SHP77 (cell line): ENCODE results near the gene SDF4.
"Not testable (repeated sequence)": the region's sequence is repeated elsewhere in the genome, so short reads cannot be mapped to it uniquely, and the experiment has no call there.

Experiments
- DNase-seq, 2 experiments: peaks; one replicate each; lab custom pipeline; 2025; lab: John Stamatoyannopoulos, UW

The SDF4 gene

DNA sequence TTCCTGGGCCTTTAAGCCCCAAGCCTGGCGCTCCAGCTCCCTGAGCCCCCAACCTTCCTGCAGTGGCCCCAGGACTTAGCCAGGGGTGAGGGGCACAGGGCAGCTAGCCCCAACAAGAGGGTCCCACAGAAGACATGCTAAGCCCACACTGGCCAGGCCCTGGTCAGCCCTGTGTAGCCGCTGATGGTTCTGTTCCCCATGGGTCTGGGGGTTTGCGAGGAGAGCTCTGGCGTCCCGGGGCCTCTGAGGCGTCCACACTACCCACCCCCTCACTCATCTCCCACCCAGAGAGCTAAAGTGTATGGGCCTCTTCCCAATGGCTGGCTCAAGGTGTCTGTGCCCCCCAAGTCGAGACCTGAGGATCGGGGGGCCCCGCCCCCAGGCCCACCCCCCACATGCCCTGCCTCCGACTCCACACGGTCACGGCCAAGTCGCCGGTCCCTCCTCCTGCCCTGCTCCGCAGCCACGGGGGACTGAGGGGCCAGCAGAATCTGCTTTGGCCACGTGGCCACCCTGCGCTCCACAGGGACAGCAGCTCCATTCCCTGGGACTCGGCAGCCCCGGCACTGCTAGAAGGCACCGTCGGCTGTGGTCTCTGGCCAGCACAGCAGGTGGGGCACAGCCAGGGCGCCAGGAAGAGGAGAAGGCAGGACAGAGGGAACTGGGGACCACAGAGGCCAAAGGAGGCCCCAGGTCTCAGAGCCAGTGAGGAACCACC is 33.2 kb downstream of the SDF4 start:
- no peak for DNase-seq

DNA sequence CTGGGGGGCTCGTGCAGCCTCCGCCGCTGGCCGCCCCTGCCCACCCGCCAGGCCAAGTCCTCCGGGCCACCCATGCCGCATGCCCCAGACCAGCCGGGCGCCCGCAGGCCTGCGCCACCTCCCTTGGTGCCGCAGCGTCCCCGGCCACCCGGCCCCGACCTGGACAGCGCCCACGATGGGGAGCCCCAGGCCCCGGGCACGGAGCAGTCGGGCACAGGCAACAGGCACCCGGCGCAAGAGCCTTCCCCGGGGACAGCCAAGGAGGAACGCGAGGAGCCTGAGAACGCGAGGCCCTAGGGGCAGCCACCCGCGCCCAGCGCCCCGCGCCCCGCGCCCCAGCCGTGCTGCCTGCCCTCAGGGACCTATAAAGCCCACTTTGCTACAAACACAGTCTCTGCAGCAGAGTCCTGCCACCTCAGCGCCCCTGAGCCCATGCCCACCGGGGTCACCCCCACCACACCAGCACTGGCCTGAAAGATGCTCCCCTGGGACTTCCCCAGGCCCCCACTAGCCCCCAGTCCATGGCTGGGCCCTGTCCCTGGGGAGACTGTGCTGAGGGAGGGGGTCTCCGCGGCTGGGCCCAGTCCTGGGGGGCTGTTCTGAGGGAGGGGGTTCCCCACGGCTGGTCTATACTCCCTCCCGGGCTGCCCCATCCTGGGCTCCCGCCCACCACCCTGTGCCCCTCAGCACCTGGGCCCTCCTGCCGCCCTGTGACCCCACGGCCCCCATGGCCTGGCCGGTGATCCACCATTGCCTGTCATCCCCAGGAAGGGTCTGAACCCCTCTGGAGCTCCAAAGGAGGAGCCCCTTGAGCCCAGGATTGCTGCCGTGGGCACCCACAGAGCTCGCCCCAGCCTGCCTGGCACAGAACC is 34.0 kb downstream of the SDF4 start:
- DNase-seq = no peak

DNA sequence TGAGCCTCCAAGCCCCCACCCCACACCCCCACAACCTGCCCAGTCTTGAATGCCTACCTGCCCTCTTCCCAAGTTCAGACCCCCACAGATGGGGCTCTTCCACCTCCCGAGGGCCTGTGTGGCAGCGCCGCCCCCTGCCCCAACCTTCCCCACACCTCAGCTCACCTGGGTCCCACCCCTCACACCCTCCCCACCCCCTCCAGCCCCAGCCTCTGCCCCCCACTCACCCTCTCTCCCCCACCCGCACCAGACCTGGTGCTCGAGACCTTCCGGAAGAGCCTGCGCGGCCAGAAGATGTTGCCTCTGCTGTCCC is 34.7 kb downstream of the SDF4 start:
- DNase-seq = no peak

DNA sequence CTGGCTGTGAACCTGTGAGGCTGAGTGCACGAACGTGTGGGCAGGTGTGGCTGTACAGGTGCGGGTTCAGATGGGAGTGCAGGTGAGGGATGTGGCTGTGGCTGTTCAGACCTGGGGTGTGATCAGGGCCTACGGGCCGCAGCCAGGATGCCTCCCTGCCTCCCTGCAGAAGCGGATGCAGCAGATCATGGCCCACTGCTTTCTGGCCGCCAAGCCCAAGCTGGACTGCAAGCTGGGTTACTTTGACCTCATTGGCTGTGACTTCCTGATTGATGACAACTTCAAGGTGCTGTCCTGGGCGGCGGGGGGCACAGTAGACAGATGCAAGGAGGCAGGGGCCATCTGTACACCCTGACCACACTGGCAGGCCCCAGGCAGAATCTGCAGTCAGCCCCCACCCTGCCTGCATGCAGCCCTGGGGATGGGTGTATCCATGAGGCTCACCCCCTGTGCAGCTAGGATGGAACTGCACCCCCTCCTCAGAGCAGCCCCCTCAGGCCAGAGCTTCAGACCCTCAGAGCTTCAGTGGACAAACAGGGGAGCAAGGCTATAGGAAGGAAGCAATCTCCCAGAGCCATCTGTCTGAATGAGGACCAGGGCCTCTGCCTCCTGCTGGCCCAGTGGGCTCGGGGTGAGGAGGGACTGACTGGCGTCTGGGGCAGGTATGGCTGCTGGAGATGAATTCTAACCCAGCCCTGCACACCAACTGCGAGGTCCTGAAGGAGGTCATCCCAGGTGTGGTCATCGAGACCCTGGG is 35.2 kb downstream of the SDF4 start:
- no peak for DNase-seq

DNA sequence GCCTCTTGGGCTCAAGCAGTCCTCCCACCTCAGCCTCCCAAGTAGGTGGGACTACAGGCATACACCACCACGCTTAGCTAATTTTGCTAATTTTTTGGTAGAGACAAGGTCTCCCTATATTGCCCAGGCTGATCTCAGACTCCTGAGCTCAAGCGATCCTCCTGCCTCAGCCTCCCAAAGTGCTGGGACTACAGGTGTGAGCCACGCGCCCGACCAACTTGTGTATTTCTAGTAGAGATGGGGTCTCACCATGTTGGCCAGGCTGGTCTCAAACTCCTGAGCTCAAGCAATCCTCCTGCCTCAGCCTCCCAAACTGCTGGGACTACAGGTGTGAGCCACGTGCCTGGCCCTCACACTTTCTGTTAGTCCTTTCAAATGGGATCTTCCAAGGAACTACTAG is 36.1 kb downstream of the SDF4 start:
- DNase-seq = not testable (repeated sequence)

DNA sequence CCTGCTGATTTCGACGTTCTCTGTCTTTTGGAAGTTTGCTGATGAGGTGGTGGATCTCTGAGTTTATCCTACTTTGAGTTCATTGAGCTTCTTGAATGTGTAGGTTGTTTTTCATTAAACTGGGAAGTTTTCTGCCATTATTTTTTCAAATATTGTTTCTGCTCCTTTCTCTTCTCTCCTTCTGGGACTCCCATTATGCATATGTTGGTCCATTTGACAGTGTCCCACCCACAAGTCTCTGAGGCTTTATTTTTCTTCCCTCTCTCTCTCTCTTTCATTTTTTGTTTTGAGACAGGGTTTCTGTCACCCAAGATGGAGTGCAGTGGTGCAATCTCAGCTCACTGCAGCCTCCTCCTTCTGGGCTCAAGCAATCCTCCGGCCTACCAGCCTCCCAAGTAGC is 37.1 kb downstream of the SDF4 start:
- no peak for DNase-seq

DNA sequence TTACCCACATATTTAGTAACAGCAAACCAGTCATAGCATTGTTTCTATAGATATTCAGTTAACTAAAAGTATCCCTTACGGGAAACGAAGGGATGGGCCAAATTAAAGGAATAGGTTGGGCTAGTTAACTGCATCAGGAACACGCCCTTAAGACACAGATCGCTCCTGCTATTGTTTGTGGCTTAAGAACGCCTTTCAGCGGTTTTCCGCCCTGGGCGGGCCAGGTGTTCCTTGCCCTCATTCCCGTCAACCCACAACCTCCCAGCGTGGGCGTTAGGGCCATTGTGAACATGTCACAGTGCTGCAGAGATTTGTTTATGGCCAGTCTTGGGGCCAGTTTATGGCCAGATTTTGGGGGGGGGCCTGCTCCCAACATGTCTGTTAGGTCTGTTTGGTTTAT is 40.1 kb downstream of the SDF4 start:
- DNase-seq = no peak

DNA sequence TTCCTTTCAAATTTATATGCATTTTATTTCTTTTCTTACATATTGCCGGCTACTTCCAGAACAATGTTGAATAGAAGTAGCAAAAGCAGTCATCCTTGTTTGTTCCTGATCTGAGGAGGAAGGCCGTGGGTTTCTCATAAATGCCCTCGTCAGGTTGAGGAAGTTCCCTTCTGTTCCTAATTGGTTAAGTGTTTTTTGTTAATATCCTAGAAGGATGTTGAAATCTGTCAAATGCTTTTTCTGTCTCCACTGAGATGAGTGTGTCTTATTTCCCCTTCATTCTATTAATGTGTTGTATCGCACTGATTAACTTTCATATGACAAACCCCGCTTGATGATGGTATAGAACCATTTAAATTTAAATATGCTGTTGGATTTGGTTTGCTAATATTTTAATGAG is 42.7 kb downstream of the SDF4 start:
- DNase-seq = no peak

DNA sequence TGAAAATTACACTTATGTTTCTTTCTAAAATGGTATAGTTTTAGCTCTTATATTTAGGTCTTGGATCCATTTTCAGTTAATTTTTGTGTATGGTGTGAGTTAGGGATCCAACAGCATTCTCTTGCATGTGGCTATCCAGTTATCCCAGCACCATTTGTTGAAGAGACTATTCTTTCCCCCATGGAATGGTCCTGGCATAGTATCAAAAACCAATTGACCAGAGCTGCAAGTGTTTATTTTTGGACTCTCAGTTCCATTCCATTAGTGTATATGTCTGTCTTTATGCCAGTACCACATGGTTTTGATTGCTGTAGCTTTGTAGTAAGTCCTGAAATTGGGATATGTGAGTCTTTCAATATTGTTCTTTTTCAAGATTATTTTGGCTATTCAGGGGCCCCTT is 43.9 kb downstream of the SDF4 start:
- DNase-seq = no peak

DNA sequence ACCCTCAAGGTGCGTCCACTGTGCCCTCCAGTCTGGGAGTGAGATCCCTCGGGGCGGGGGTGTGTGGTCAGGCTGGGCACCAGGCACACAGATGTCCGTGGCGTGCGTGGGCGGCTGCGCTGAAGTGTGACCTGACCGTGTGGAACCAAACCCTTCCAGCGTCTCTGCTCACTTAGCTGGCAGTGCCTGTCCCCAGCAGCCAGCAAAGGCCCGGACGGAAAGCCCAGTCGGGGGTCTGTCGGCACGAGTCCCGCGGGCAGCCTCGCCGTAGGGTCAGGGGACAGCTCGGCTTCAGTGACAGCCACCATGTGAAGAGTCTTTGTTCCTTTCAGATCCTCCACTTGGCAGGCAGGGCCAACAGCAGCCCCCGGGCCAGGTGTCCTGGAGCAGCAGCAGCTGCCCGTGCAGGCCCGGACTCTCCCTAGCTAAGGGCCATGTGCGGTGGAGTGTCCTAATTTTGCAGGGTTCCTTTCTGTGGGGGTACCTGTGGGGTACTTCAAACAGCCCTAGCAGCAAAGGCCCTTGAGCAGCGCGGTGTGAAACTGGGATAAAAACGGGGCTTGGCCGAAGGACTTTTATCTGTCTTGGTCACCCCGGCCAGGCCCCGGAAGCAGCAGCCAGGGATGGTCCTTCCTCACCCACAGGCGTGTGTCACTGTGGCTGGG is 46.6 kb downstream of the SDF4 start:
- DNase-seq = peak in 1 of 2 experiments; percentile 26

DNA sequence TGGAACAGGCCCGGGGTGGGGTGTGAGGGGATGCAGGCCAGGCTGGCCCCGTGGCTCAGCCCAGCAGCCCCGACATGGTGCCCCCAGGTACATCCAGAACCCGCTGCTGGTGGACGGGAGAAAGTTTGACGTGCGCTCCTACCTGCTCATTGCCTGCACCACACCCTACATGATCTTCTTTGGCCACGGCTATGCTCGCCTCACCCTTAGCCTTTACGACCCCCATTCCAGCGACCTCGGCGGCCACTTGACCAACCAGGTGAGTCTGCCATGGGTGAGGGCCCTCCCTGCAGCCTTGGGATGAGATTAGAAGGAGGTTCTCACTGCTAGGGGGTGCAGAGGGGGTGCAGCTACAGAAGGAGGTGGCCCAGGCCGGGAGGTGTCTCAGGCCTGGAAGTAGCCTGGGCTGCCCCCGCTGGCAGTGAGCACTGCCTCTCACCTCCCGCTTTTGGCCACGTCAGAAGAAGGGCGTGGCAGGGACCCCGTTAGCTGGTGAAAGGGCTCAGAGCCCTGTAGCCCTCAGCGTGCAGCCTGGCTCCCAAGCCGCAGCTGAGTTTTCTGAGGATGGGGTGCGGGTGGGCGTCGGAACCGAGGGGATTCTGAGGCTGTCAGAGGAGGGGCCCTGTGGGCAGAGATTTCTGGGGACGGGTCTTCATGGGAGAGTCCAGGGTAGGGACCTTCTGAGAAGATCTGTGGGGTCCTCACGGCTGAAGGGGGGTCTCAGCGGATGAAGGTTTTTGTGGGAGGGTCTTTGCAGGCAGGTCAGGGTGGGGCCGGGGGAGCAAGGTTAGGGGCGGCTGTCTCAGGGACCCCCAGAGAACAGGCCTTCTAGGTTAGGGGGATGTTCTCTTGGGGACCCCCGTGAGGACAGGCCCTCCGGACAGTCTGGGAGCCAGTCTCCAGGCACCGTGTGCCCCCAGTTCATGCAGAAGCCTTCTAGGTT is 47.7 kb downstream of the SDF4 start:
- no peak for DNase-seq

DNA sequence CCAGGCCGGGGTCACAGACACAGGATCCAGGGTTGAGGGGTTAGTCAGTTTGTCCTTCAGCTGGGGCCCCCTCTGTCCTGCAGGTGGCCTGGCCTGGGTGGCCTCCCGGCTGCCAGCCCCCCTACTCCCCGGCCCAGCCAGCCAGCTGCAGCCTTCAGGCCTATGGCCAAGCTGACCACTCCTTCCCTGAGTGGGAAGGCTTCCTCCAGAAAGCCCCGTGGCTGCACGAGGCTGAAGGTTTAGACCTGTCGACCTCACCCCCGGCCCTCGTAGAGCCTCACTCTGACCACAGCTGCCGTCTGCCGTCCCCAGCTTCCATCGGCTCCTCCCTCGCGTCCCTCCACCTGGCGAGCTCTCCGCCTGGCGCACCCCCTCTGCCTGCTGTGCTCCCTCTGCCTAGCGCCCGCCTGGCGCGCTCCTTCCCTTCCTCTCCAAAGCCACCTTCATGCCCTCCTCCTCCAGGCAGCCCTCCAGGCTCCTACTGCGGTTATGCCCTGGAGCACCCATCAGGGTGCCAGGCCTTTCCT is 48.5 kb downstream of the SDF4 start:
- DNase-seq = no peak

DNA sequence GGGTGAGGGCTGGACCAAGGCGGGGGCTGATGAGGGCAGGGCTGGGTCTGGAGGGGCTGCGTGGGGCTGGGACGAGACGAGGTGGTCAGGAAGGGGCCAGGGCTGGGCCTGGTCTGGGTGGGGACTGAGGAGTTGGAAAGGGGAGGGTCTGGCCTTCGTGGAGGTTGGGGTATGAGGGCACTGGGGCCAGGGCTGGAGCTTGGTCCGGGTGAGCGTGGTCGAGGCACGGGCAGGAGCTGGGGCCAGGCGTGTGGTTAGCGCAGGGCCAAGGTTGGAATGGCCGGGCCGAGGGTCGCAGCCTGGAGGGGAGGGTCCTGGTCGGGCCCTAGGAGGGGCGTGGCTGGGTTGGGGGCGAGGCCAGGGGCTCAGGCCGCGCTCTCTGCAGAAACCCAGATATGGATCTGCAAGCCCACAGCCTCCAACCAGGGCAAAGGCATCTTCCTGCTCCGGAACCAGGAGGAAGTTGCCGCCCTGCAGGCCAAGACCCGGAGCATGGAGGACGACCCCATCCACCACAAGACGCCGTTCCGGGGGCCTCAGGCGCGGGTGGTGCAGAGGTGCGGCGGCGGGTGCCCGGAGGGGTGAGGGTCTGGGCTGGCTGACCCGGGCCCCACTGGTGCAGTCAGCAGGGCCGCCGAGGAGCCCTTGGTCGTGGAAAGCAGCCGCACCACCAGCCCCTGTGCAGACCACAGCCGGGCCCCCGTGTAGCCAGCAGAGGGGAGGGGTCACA is 49.1 kb downstream of the SDF4 start:
- DNase-seq = no peak

DNA sequence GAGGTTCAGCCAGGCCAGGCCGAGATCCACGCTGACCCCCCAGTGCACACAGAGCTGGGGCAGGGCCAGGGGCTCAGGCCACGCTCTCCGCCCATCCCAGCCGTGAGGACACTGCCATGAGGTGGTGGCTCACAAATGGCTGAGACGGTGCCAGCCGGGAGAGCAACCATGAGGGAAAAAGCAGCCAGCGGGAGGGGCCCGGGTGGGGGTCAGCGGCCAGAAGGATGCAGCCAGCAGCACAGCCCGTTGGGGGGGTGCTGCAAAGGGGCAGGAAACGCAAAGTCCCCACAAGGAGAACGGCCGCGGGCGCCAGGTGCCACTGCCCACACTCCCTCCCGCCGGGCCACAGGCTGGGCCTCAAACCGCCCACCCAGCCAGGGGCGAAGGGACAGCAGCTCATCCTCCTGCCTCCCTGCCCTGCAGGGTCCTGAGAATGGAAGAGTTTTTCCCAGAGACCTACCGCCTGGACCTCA is 49.8 kb downstream of the SDF4 start:
- no peak for DNase-seq

DNA sequence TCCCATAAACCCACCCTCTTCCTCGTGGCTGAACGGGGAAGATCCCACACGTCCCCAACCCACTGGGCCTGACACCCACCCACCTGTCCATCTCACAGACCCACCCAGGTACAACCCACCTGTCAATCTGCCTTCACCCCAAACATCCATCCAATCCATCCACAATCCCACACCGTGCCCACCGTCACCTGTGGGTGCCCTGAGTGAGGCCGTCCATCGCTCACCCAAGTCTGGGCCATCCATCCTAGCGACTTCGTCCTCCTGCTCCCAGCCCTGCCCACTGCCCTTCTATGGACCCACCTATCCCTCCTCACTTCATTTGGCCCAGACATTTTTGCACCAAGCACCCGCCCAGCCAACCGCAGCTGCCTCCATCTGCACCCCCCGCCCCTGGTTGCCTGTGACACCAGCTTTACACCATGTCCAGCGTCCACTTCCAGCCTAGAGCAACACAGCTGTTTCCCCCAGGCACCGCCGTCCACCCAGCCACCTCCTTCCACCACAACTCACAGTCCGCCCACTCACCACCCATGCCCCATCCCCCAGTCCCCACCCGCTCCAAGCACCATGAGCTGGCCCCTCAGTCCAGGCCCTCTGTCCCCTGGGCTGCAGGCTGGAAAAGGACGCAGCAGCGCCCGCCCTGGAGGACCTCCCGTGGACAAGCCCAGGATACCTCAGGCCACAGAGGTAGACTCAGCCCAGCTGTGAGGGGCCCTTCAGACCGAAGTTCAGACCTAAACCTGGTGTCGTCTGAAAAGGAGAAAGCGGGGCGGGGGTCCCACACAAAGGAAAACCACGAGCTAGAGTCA is 50.5 kb downstream of the SDF4 start:
- DNase-seq = no peak

DNA sequence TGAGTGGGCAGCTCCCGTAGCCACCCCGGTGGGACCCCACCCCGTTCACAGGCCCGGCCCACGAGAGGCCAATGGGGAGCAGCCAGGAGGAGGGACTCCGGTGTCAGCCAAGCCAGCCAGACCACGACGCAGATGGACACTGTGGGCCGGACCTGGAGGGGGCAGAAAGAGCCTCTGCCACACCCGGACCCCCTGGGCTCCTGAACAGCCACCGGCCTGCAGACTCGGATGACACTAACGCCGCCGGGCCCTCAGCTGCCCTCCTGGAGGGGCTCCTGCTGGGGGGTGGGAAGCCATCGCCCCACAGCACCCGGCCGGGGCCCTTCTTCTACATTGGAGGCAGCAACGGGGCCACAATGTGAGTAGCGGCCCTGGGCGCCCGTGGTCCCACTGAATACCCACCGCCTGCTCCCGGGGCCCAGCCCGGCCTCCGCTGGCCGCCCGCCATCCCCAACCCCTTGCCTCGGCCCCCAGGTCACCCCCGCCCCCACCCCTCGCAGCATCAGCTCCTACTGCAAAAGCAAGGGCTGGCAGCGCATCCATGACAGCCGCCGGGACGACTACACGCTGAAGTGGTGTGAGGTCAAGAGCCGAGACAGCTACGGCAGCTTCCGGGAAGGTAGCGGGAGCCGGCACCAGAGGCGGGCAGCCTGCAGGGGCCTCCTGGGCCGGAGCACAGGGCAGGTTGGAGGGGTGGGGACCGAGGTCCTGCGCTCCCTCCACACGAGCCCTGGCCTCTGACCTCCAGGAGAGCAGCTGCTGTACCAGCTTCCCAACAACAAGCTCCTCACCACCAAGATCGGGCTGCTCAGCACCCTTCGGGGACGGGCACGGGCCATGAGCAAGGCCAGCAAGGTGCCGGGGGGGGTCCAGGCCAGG is 51.6 kb downstream of the SDF4 start:
- peak in 1 of 2 experiments; percentile 31 for DNase-seq

DNA sequence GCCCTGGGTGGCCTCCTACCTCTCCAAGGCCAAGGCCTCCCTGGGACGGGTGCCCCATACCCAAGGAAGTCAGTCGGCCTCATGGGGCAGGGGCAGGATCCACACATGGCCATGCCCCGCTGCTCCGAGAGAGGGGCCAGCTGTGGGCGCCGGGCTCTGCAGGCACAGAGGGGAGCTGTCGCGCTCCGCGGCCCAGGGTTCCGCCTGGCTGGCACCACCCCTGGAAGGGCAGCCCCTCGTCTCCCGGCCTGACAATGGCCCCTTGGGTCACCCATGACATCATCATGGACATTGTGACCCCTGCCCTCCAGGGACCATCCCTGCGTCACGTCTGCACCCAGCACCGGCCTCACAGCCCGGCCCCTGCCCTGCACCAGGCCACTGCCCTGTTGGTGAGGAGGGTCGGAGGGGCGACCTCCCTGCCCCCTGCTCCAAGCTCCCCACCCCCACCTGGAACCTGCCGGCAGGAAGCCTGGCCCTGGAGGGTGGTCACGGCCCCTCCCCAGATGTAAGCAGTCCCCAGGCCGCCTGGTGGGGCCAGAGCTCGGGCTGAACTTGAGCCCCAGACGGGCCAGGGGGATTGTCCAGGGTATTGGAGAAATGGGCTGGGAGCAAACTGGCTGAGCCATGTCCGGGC is 52.3 kb downstream of the SDF4 start:
- DNase-seq = no peak
